Keratinocyte (primary cell): ENCODE measurements around the gene NFIC.

Source experiments
- EZH2 ChIP-seq: IDR thresholded peaks from one replicate; pipeline ENCODE4 v1.6.1; 2012; ENCODE audit warnings: inconsistent platforms, mild to moderate bottlenecking, low read length, moderate library complexity
- TF ChIP-seq, protein P1 (sequence below), 3 experiments: IDR thresholded peaks in 1 of 3; conservative IDR thresholded peaks in 1 of 3; optimal IDR thresholded peaks in 1 of 3; 2 replicates in 2 of 3; 3 replicates in 1 of 3; pipeline versions ENCODE3 to v1.5.1; 2011; ENCODE audit warnings: low read length in 3 of 3, mild to moderate bottlenecking in 3 of 3, moderate library complexity in 2 of 3, control low read depth in 1 of 3, inconsistent platforms in 1 of 3; ENCODE audit not compliant: insufficient read depth in 2 of 3; ENCODE audit errors: extremely low read depth in 1 of 3

DNA sequence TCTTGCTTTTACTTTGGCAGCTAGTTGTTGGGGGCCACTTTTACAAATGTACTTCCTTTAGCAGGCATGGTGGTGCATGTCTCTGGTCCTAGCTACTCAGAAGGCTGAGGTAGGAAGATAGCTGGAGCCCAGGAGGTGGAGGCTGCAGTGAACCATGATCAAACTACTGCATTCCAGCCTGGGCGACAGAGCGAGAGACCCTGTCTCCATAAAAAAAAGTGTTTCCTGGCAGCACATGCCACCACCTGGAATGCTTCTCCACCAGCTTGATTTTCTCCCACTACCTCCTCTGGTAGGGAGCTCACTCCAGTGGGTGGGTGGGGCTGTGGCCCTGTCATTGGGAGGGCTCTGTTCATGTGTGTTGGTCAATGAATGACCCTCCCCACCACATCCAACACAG, 152.3 kb downstream of the NFIC start:
- TF ChIP-seq, protein P1, sequence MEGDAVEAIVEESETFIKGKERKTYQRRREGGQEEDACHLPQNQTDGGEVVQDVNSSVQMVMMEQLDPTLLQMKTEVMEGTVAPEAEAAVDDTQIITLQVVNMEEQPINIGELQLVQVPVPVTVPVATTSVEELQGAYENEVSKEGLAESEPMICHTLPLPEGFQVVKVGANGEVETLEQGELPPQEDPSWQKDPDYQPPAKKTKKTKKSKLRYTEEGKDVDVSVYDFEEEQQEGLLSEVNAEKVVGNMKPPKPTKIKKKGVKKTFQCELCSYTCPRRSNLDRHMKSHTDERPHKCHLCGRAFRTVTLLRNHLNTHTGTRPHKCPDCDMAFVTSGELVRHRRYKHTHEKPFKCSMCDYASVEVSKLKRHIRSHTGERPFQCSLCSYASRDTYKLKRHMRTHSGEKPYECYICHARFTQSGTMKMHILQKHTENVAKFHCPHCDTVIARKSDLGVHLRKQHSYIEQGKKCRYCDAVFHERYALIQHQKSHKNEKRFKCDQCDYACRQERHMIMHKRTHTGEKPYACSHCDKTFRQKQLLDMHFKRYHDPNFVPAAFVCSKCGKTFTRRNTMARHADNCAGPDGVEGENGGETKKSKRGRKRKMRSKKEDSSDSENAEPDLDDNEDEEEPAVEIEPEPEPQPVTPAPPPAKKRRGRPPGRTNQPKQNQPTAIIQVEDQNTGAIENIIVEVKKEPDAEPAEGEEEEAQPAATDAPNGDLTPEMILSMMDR (optimal IDR thresholded peaks at IDR 0.05 in 1 of 3, IDR thresholded peaks at IDR 0.05 in 1 of 3, conservative IDR thresholded peaks at IDR 0.05 in 1 of 3; ENCODE audit: extremely low read depth in 1 of 3, insufficient read depth in 2 of 3, low read length in 3 of 3) = no peak
- no peak for TF ChIP-seq EZH2
